NCI-H2029 (cell line): ENCODE measurements around the gene CMPK2.

Source experiments
- DNase-seq: peaks from one replicate; lab custom pipeline; 2025; lab: John Stamatoyannopoulos, UW

CMPK2 gene

DNA sequence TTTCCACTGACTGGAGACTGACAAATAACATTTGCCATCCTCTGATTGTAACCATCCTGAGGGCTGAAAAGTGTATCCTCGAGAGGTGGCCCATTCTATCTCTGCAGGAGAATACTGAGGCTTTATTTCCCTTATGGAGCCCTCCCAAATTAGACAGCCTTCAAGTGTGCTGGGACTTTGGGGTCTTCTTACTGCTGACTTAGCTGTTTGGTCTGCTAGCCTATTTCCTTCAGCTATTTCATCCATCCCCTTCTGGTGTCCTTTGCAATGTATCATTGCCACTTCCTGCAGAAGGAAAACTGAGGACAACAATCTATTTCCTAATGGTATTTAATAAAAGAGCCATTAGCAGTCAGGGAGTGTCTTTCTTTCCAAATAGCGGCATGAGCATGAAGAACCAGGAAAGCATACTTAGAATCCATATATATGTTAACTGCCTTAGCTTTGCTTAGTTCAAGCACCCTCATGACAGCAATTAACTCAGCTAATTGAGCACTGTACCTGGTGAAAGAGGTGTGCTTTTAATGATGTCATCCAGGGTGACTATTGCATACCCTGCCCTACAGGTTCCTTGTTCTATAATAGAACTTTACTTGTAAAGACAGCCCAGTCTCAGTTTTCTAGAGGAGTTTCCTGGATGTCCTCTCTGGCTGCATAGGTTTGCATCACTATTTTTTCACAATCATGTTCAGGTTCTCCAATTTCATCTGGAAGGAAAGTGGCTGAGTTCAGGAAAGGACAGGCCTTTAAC lies 24.0 kb downstream of the CMPK2 start:
- no peak for DNase-seq

DNA sequence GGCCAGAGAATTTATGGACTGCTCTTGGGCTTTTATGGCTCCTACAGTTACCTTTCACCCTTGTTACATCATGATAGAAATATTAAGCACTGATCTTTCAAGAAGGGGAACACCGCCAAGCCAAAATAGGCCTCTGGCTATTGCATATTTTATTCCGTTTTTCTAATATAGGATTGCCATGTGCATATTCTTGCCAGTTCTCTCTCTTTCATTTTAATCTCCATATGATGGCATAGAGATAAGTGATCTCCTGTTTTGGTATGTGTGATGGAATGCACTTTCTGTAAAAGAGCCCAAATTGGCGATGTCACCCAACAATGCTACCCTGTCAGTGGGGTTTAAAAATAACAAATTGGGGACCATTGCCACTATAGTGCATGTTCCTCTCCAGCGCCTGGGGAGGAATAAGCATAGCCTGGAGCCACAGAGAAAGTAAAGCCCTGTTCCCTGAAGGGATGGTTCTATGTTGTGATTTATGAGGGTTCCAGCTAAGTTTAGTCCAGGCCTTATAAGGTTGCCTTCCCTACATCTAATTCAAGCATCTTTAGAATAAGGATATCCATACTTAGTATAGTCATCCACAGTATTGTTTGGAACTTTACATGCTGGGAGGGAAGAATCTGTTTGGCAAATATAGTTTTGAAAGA lies 26.9 kb downstream of the CMPK2 start:
- DNase-seq, result no peak

DNA sequence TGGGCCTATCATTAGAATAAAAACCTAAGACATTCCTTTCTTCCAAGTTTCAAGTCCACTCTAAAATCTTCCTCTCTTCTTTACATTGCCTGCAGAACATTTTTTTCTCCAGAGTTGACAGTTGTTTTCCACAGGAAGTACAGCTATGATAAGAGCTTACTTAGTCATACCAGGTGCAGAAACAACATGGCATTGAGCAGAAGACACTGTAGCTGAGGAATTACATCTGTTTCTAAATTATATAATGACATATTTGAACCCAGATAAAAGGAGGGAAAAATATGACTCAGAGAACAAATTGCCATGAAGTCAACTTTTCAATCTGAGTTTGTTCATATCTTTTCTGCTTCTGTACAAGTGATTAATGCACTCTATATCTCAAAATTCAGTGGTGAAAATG lies 30.2 kb downstream of the CMPK2 start:
- DNase-seq, result no peak

DNA sequence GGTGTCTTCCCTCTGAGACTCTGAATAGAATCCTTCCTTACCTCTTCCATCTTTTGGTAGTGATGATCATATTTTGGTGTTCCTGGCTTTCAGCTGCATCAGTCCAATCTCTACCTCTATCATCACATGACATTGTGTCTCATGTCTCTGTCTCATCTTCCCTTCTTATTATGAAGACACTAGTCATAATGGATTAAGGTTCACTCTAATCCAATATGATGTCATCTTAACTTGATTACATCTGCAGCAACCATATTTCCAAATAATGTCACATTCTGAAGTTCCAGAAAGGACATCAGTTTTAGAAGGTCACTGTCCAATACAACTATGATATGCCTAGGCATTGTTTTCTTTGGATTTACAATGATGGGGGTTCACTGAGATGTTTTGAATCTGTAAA lies 31.5 kb downstream of the CMPK2 start:
- DNase-seq, result no peak

DNA sequence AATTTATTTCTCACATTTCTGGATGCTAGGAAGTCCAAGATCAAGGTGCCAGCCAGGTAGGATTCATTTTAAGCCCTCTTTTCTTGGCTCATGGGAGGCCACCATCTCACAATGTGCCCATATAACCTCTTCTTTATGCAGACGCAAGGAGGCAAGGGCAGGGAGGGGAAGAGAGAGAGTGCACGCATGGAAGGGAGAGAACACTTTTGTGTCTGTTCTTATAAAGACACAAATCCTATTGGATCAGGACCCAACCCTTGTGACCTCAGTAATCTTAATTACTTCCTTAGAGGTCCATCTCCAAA lies 32.5 kb downstream of the CMPK2 start:
- no peak for DNase-seq

DNA sequence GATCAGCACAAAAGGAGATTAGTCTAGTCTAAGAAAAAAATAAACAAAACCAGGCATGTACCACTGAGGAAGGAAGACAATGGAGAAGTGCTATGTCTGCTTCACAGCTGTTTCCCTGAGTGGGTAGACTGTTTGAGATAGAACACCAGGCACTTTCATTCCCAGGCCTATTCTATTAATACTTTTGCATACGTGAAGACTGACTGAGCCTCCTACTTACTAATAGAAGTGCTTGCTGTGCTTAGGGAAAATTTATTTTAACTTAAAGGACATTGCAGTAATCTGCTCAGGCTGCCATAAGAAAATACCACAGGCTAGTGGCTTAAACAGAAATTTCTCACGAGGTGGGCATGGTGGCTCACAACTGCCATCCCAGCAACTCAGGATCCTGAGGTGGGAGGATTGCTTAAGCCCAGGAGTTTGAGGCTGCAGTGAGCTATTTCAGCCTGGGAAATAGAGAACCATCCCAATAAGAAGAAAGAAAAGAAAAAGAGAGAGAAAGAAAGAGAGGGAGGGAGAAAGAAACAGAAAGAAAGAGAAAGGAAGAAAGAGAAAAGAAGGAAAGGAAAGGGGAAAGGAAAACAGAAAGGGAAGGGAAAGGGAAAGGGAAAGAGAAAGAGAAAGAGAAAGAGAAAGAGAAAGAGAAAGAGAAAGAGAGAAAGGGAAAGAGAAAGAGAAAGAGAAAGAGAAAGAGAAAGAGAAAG lies 33.0 kb downstream of the CMPK2 start:
- no peak for DNase-seq

DNA sequence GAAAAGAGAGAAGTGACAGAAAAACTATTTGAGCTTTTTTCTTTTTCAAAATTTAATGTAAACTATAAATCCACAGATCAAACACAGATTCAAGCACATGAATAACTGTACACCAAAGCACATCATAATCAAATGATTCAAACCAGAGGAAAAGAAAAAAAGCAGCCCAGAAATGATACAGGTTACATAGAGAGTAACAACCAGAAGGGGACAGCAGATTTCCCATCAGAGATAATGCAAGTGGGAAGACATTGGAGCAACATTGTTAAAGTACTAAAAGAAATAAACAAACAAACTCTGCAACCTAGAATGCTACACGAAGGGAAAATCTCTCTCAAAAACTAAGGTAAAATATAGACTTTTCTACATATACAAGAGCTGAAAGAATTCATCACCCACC lies 34.5 kb downstream of the CMPK2 start:
- DNase-seq, result no peak

DNA sequence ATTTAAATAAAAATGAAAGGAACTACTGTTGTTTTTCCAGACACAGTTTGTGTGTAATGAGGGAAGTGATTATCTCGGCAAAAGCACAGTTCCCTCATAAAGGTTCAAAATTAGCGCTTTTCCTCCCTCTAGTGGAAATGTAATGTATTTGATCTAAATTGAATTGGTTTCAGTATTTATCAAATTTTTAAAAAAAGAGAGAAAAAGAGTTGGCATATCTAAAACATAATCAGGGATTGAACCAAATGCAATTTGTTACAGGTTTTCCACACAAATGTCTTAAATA lies 37.5 kb downstream of the CMPK2 start:
- no peak for DNase-seq

DNA sequence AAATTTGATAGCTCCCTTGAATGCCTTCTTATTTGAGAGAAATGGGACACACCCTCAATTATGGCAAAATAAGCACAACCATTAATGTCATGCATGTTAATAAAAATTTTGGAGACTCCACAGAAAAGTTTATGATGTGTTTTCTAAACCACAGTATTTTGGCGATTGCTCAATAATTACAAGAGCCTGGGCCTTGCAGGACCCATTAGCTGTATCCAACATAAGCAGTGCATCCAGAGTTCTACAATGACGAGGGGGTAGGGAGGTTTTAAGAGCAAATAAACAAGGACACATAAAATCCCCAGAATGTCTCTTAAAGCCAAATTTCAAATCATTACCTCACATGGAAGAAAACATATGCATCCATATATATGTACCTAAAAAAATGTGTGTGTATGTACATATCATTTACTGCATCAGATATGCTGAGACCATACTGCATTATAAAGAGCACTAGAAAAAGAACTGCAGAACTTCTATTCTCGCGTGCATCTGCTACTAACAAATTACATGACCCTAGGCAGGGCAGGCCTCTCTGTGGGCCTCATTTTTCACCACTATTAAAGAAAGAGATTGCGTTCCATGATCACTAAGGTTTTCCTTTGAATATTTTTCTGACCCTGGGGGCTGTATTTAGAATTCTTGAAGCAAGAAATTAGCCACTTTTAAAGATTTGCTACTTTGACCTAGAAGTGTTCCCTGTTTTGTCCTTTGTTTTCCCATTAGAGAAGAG lies 38.0 kb downstream of the CMPK2 start:
- no peak for DNase-seq

DNA sequence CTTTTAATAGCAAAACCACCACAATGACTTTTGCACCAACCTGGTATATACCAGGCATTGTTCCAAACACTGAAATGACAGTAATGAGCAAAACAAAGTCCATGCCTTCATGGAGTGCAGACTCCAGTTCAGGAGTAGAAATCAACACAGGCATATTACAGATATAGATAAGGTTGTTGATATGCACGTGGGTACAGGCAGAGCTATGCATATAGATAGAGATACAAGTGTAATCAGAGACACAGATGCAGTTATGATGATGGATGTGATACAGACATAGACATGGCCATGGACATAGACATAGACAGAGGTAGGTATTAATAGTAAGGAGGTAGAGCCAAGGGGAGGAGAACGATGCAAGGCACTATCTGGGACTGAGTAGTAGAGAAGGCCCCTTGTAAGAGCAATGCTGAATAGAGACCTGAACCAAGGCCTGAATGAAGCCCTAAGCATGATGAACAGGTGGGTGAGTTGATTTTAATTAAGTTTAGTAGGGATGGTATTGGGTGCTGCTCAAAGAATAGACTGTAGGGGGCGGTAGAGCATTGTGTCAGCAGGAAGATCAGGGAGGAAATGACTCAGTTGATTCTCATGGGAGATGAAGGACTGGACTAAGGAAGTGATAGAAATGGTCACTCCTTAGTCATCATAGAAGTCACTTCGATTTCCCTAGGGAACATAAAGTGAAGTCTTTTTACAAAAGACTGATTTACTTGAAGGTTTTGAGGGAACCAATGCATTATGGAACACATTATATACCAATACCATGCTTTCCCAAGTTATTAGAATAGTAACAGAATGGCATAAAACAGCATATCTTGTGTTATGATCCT lies 39.4 kb downstream of the CMPK2 start:
- DNase-seq, result peak; percentile 22

DNA sequence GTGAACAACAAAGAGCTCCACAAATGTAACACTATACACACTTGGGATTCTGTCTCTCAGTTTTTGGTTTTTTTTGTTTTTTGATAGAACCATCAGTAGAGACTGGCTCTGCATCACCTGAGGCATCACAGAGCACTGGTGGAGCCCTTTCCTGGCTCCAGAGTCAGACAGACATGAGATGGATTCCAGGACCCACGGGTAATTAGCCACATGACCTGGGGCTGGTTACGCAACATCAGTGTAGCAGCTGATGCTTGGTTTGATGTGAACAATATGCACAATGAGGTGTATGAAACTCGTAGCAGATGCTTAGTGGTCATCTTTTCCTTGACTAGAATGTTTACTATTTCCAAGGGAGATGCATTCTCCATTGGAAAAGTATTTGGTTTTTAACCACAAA lies 40.7 kb downstream of the CMPK2 start:
- no peak for DNase-seq

DNA sequence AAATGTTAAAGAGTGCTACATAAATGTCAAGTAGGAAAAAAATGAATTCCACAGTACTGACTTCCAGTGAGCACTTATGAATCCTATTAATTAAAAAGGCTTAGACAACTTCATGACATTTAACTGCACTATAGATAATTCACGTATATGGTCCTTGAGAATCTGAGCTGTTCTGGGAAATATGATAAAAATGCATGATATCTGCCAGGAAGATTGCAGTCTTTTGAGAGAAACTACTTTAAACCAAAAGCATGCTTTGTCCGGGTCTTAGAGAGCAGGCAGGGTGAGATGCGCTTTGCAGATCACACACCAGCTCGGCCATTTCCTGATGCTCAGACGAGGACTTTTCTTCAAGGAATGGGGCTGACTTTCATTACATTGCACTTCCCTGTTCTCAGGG lies 42.6 kb downstream of the CMPK2 start:
- no peak for DNase-seq

DNA sequence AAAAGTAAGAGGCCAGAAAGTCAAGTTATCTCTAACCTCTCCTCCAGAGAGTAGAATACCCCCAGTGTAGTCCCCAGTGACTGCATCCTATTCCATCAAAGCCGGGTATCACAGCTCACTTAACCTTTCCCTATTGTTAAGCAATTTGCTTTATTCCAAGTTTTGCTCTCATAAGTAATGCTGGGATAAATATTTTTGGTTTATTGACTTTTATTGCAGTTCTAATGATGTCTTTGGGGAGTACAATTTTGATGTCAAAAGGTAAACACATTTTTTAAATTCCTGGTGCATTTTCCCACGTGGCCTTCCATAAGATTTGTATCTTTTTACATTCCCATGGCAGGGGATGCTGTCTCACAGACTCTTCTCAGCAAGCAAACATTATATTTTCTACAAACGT lies 43.3 kb downstream of the CMPK2 start:
- no peak for DNase-seq

DNA sequence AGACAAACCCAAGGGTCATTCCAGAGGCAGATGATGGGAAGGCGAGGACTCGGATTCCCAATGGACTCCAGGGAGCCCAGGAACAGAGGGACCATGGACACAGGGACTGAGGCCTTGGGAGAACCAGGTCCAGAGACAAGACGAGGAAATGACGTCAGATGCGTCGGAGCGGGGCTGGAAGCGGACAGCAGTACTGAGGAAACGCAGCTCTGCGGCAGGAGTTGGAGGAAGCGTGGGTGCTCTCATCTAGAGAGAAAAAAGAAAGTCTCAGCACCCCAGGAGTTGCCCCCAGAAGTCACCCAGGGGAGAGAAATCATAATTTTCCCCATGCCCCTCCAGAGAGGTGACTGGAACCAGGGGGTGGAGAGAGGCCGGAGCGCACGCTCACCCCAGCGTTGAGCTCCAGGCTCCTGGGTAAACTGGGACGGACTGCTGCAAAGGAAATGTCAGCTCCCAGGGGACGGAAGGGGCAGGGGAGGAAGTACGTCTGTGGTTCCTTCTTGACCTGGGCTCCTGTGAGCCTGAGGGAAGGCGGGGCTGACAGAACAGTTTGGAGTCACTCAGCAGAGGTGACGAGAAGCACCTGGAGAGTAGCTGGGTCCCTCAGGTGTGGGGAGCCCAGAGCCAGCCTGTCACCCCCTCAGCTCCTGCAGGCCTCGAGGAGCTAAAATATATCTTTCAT lies 44.7 kb downstream of the CMPK2 start:
- no peak for DNase-seq

DNA sequence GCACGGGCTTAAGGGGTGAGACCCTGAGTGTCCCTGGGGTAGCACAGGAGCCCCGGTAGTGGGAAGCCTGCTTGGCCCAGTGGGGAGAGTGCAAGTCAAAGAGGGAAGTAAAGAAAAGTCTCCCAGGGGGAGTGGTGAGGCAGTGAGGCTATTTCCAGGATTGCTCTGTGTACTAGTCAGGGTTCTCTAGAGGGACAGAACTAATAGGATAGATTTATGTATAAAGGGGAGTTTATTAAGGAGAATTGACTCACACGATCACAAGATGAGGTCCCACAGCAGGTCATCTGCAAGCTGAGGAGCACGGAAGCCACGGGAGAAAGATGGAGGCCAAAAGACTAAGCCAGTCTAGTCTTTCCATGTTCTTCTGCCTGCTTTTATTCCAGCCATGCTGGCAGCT lies 45.5 kb downstream of the CMPK2 start:
- no peak for DNase-seq

DNA sequence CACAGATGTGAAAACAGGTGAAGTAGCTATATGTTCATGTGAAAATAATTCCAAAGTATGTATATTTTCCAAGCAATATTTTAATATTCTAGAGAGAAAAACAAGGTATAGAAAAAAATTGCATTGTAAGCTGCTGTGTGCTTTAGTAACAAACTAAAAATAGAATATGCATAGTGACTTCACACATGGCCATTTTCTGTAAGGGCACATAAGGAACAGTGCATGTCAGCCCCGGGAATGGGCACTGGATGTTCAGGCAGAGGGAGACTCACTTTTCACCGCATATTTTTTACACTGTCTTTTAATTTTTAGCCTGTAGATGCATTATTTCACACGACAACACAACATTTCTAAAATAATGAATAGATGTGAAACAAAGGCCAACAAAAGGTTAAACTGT lies 46.0 kb downstream of the CMPK2 start:
- DNase-seq, result no peak

DNA sequence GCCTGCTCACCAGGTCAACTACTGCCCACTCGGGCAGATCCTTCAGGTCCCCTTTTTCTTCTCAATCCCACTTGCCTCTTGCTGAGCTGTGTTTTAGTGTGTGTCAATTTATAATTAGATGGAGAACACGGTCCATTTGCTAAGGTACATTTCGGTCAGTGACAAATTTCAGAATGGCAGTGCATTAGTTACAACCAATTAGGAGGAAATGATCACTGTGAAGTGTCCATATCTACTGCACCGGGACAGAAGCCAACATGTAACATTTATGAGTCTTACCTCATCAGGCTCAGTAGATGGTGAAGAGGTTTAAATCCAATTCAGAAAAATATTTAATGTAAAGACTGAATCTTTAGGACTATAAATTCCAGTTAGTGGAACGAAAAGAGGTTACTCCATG lies 47.7 kb downstream of the CMPK2 start:
- no peak for DNase-seq

DNA sequence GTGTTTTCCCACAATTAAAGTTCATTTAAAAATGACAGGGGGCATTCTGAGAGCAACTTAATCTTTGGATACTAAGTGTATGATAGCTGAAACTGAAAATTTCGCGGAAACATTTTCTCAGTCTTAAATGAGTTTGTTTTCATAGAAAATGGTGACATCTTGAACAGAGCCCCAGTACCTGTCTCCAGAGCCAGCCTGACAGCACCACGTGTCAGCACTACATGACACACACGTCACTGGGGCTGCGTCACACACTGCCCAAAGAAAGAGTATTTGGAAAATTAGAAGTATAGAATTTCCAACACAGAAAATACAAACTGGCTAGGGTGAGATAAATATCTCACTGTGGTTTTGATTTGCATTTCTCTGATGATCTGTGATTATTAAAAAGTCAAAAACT lies 50.8 kb downstream of the CMPK2 start:
- no peak for DNase-seq

DNA sequence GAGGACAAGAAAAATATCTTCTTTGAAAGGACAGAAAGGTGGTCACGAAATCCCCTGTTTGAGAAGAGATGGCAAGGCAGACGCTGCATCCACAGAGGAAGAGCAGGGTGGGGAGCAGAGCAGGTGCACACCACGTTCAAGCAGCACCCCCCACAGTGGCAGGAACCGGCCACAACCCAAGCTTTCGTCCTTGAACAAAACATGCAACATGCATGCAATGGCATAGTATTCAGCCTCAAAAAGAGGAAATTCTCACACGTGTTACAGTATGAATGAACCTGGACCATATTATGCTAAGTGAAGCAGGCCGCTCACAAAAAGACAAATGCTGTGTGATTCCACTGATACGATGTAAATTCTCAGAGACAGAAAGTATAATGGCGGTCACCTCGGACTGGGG lies 51.4 kb downstream of the CMPK2 start:
- no peak for DNase-seq

DNA sequence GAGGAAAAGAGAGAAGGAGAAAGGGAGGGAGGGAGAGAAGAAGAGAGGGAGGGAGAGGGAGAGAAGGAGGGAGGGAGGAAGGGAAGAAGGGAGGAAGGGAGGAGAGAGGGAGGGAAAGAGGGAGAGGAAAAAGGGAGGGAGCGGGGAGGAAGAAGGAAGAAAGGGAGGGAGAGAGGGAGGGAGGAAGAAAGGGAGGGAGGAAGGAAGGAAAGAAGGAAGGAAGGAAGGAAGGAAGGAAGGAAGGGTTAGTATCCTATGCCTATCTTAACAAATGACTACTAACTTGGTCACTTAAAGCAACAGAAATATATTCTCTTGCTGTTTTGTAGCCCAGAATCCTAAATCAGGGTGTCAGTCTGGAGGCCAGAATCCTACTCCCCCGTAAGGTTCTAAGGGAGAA lies 52.1 kb downstream of the CMPK2 start:
- no peak for DNase-seq

DNA sequence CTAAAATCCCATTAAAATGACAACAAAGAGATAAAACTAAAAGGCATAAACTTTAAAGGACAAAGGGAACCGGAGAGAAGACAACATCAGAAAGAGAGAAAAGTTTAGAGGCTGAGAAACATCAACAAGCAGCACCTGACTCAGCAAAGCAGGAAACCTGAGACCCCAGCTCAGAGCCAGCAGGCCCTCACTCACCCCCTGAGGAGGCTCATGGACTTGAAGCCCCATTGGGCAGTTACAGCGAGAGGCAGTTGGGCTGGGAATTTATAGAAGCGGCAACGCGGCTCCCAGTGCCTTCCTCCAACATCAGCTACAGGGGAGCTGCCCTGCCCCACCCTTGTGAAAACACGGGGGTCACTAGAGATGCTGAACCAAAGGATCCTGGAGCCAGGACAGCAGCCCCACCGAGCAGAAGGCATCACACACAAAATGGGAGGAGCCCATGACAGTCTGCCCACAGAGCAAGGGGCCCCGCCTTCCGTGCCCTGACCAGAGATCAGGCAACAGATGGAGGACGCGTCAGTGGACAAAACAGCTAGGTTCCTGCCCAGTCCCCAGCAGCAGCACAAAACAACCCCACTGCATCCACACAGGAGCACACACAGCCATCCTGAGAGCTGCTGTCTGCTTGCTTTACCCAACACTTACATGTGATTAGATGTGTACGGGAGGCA lies 52.7 kb downstream of the CMPK2 start:
- no peak for DNase-seq
